Endothelial cell of umbilical vein (primary cell): ENCODE measurements around the gene PRSS35. TPM values are rescaled to one million over a fixed set of nuclear protein-coding genes. Genes with fewer than 3 reads are reported as not detected.

Experiments
- BruUV-seq: library from RNA; stranded (reverse); fragments of 400-500 nt; replicated peaks from 2 replicates; lab custom pipeline; 2021; lab: Mats Ljungman, UMichigan
- CTCF ChIA-PET: fragments of 300-600, 350-600 bp; sonication (Branson Sonifier 250); formaldehyde crosslinking; loops from one replicate; lab custom pipeline; 2021; ENCODE audit warnings: antibody characterized with exemption, inconsistent platforms; lab: Charles Lee
- POLR2A ChIA-PET: fragments of 300-600, 350-600 bp; sonication (Branson Sonifier 250); formaldehyde crosslinking; loops from one replicate; lab custom pipeline; 2021; ENCODE audit warnings: antibody characterized with exemption, inconsistent platforms; lab: Charles Lee
- DNase-seq: peaks from one replicate; pipeline ENCODE4 v3.0.0-alpha.2; 2011; ENCODE audit warnings: low read depth, low spot score
- FAIRE-seq: peaks from 2 replicates; lab custom pipeline; 2011; peaks lifted over from hg19 to GRCh38; lab: Jason Lieb, UNC
- H2AFZ ChIP-seq: 2 replicates; pipeline ENCODE4 v1.6.0; 2012; ENCODE audit warnings: low read depth, low read length, control low read depth, inconsistent platforms
- H3K27ac ChIP-seq: 2 replicates; pipeline ENCODE4 v1.5.1; 2011; ENCODE audit warnings: low read depth, mild to moderate bottlenecking, control low read depth, low read length, moderate library complexity; ENCODE audit not compliant: insufficient read depth
- H3K27me3 ChIP-seq, 2 experiments: 2 replicates each; pipeline versions ENCODE4 v1.6.0 to v1.6.1; 2011; ENCODE audit warnings: low read length in 2 of 2, mixed read lengths in 1 of 2; ENCODE audit not compliant: control insufficient read depth in 2 of 2, insufficient read depth in 2 of 2
- H3K36me3 ChIP-seq, 2 experiments: 2 replicates in 1 of 2; 3 replicates in 1 of 2; pipeline ENCODE4 v1.5.1; 2011; ENCODE audit warnings: low read length in 2 of 2, mild to moderate bottlenecking in 1 of 2, moderate library complexity in 1 of 2; ENCODE audit not compliant: control insufficient read depth in 2 of 2, insufficient read depth in 2 of 2; ENCODE audit errors: extremely low read depth in 1 of 2
- H3K4me1 ChIP-seq: 3 replicates; pipeline ENCODE4 v1.5.1; 2011; ENCODE audit warnings: mild to moderate bottlenecking, low read length; ENCODE audit not compliant: control insufficient read depth, insufficient read depth; ENCODE audit errors: extremely low read depth
- H3K4me2 ChIP-seq: 2 replicates; pipeline ENCODE4 v1.6.1; 2011; ENCODE audit warnings: low read length, control low read depth, mixed read lengths; ENCODE audit not compliant: insufficient read depth
- H3K4me3 ChIP-seq, 3 experiments: fragments of 200-600 bp in 1 of 3; sonication (generic), shearing (Covaris generic) in 1 of 3; replicated peaks in 1 of 3; 2 replicates each; pipeline ENCODE4 v1.5.1; 2011 to 2016; ENCODE audit warnings: control low read depth in 3 of 3, low read length in 3 of 3, mild to moderate bottlenecking in 2 of 3, inconsistent platforms in 1 of 3, low read depth in 1 of 3, moderate library complexity in 1 of 3; ENCODE audit not compliant: insufficient read depth in 1 of 3
- H3K79me2 ChIP-seq: 2 replicates; pipeline ENCODE4 v1.6.0; 2012; ENCODE audit warnings: low read length, inconsistent platforms; ENCODE audit not compliant: control insufficient read depth, insufficient read depth
- H3K9ac ChIP-seq: replicated peaks from 2 replicates; pipeline ENCODE3; 2011; ENCODE audit warnings: low read length, control low read depth; ENCODE audit not compliant: insufficient read depth; ENCODE audit errors: extremely low read depth
- H3K9me1 ChIP-seq: replicated peaks from 3 replicates; pipeline ENCODE4 v1.6.0; 2011; ENCODE audit warnings: mild to moderate bottlenecking, low read length; ENCODE audit not compliant: control insufficient read depth, insufficient read depth; ENCODE audit errors: extremely low read depth
- H3K9me3 ChIP-seq: replicated peaks from 2 replicates; pipeline ENCODE4 v1.5.1; 2012; ENCODE audit warnings: low read length, inconsistent platforms; ENCODE audit not compliant: control insufficient read depth, insufficient read depth
- H4K20me1 ChIP-seq: replicated peaks from 2 replicates; pipeline ENCODE3; 2011; ENCODE audit warnings: mild to moderate bottlenecking, low read length; ENCODE audit not compliant: control insufficient read depth, insufficient read depth; ENCODE audit errors: extremely low read depth
- JUN ChIP-seq: IDR thresholded peaks from 2 replicates; pipeline ENCODE4 v1.6.1; 2011; ENCODE audit warnings: borderline replicate concordance, low read depth; ENCODE audit not compliant: insufficient read length, insufficient read depth
- MYC ChIP-seq: IDR thresholded peaks from one replicate; pipeline ENCODE4 v1.6.1; 2011; ENCODE audit warnings: mild to moderate bottlenecking, low read depth, low read length
- POLR2A ChIP-seq: IDR thresholded peaks from 2 replicates; pipeline ENCODE4 v1.6.1; 2012; ENCODE audit warnings: low read depth, mild to moderate bottlenecking, control low read depth, low read length
- POLR2AphosphoS5 ChIP-seq: IDR thresholded peaks from 2 replicates; pipeline ENCODE4 v1.6.1; 2012; ENCODE audit warnings: low read depth, mild to moderate bottlenecking, control low read depth, low read length, moderate library complexity; ENCODE audit not compliant: insufficient read depth
- dilution Hi-C: fragments of 300-500 bp; cut with MboI; formaldehyde crosslinking; loops from one replicate; pipeline ENCODE4 v1.15.0; 2019; ENCODE audit warnings: low sequenced_read_pairs; ENCODE audit not compliant: extremely low pct_ligation_motif_present
- intact Hi-C: fragments of 100-400 bp; cut with micrococcal nuclease; formaldehyde crosslinking; loops from one replicate; pipeline ENCODE4 v1.10.0; 2022
- polyA plus RNA-seq, 4 experiments: library from polyadenylated mRNA; depleted of rRNA in 3 of 4; stranded (reverse) in 3 of 4; unstranded in 1 of 4; fragments of >200 nt; gene quantifications; 2 replicates each; pipeline versions ENCODE4 v1.2.1 to v1.2.3, GENCODE V29; 2011 to 2012; ENCODE audit warnings: missing spikeins in 1 of 4
- total RNA-seq: library from RNA; stranded (reverse); gene quantifications from 2 replicates; pipeline ENCODE4 v1.2.3, GENCODE V29; 2021
- TF ChIP-seq, protein P1 (sequence below): IDR thresholded peaks from 2 replicates; pipeline ENCODE4 v1.6.1; 2011; ENCODE audit not compliant: insufficient read depth, insufficient read length

Gene PRSS35
- total and polyA plus RNA-seq, 2 donors (not counting 3 experiments of a cell fraction or from before 2014, with no cell fraction given), result not detected

- H3K9ac ChIP-seq, result no peak overlapping the region
- POLR2A ChIA-PET, result no interaction called here
- dilution Hi-C loops (no loop called here), intact Hi-C loops (no loop called here)
- CTCF ChIA-PET, result interaction anchor here (1.0 kb wide), 1 partner anchor 9 kb away, joined by 3 read pairs; no protein-coding TSS in a partner anchor
- H4K20me1 ChIP-seq, result no peaks in the 10 kb centered on the region
- no peak overlapping the region for H3K4me3 ChIP-seq
- H3K79me2 ChIP-seq, result no peaks in the 10 kb centered on the region
- no peaks in the 10 kb centered on the region for H3K9me3 ChIP-seq
- peaks cover 0 to 1% of the 10 kb centered on the region in 2 experiments for H3K27me3 ChIP-seq
- H3K4me1 ChIP-seq, result no peaks in the 10 kb centered on the region
- no peak overlapping the region for H3K4me2 ChIP-seq
- FAIRE-seq (no peak), DNase-seq (no peak)
- BruUV-seq, result no TSS peak
- H2AFZ ChIP-seq, result no peak overlapping the region
- no peaks in the 10 kb centered on the region for H3K9me1 ChIP-seq
- TF ChIP-seq, protein P1, sequence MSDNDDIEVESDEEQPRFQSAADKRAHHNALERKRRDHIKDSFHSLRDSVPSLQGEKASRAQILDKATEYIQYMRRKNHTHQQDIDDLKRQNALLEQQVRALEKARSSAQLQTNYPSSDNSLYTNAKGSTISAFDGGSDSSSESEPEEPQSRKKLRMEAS, result no peak
- no peak for TF ChIP-seq JUN
- no peak for TF ChIP-seq MYC
- H3K36me3 ChIP-seq, result no peaks in the 10 kb centered on the region
- no peak overlapping the region for H3K27ac ChIP-seq
These were observed 48.4 kb upstream of the PRSS35 start for GRCh38 chr6:83463886-83464285.

- Histone ChIP-seq H3K36me3 (no peaks in the 10 kb centered on the region), H4K20me1 (no peaks in the 10 kb centered on the region), H3K27ac (no peak overlapping the region), H3K79me2 (no peaks in the 10 kb centered on the region), H3K4me3 (no peak overlapping the region), H3K4me2 (no peak overlapping the region), H3K4me1 (no peaks in the 10 kb centered on the region), H3K9me3 (no peaks in the 10 kb centered on the region), H3K27me3 (peaks cover 0 to 4% of the 10 kb centered on the region in 2 experiments), H2AFZ (no peak overlapping the region), H3K9me1 (no peaks in the 10 kb centered on the region), H3K9ac (no peak overlapping the region)
- no TSS peak for BruUV-seq
- TF ChIP-seq, protein P1, result no peak
- TF ChIP-seq POLR2AphosphoS5, result no peak
- TF ChIP-seq POLR2A, result no peak
- no peak for TF ChIP-seq JUN
- DNase-seq (no peak), FAIRE-seq (no peak)
- ChIA-PET CTCF (interaction anchor here (1.0 to 1.4 kb wide), 3 partner anchors 9 to 72 kb away, joined by 3 to 6 read pairs (median 3); no protein-coding TSS in a partner anchor), POLR2A (no interaction called here)
- dilution Hi-C loops (no loop called here), intact Hi-C loops (no loop called here)
These were observed 47.8 kb upstream of the PRSS35 start for GRCh38 chr6:83464381-83465140.
